Activated T-cell treated with anti-CD3 and anti-CD28 coated beads, Interleukin-2, amount 50 U/mL, for 4 hours (primary cell): ENCODE results near the gene SLC8A1. TPM values are rescaled to one million over a fixed set of nuclear protein-coding genes. Genes with fewer than 3 reads are reported as not detected.

ENCODE experiments used
- ATAC-seq, 2 donors: fragments of 200-7000 bp; cut with Tn5 transposase; one replicate each; pipeline ENCODE4 v1.10.0; 2021
- DNase-seq: peaks from one replicate; pipeline ENCODE4 v3.0.0-alpha.2; 2020
- H3K27me3 Mint-ChIP-seq: one replicate; pipeline ENCODE4 v1.8.0; 2021; ENCODE audit warnings: low read depth, mixed read lengths
- H3K36me3 Mint-ChIP-seq: one replicate; pipeline ENCODE4 v1.8.0; 2022; ENCODE audit warnings: mixed read lengths; ENCODE audit not compliant: insufficient read depth
- H3K4me1 Mint-ChIP-seq: one replicate; pipeline ENCODE4 v1.8.0; 2021; ENCODE audit warnings: low read depth, mixed read lengths
- H3K4me3 Mint-ChIP-seq: one replicate; pipeline ENCODE4 v1.8.0; 2021; ENCODE audit warnings: mild to moderate bottlenecking, moderate library complexity, mixed read lengths
- H3K9me3 Mint-ChIP-seq: one replicate; pipeline ENCODE4 v1.8.0; 2021; ENCODE audit warnings: mixed read lengths
- total RNA-seq, 3 donors: library from RNA; stranded (reverse); gene quantifications; one replicate each; pipeline ENCODE4 v1.2.1, GENCODE V29; 2021

The SLC8A1 gene
- total RNA-seq, 3 donors from 2014 or later: 0.08 to 0.28 (median 0.26) TPM

- no peaks in the 10 kb centered on the region for H3K9me3 Mint-ChIP-seq
- no peak for DNase-seq
- no peak overlapping the region for H3K4me3 Mint-ChIP-seq
- ATAC-seq: no peak
- H3K4me1 Mint-ChIP-seq: no peaks in the 10 kb centered on the region
- H3K36me3 Mint-ChIP-seq: no peaks in the 10 kb centered on the region
- no peaks in the 10 kb centered on the region for H3K27me3 Mint-ChIP-seq
Observed at GRCh38 chr2:40355451-40355850, 96.4 kb downstream of the SLC8A1 start.

GRCh38 chr2:40353231-40353630 lies 98.7 kb downstream of the SLC8A1 start:
- H3K36me3 Mint-ChIP-seq: no peaks in the 10 kb centered on the region
- DNase-seq: no peak
- no peak overlapping the region for H3K4me3 Mint-ChIP-seq
- no peaks in the 10 kb centered on the region for H3K27me3 Mint-ChIP-seq
- H3K9me3 Mint-ChIP-seq: no peaks in the 10 kb centered on the region
- no peak for ATAC-seq
- no peaks in the 10 kb centered on the region for H3K4me1 Mint-ChIP-seq

DNA sequence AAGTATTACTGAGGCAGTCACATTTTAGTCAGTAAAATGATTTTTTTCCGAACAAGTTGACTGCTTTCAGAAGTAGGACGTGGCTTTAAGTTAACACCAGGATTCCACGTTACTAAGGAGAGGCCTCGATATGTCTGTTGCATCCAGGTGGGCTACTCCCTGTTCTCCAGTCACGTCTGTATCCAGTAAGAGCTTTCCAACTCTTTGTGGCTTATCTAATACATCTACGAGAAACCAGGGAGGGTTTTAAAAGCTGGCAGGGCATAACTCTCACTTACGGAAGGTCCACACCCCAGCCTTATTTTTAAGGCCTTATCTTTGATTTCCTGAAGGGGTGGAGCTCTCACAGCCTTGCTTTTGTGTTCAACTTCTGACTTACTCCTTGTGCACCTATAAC lies 99.2 kb downstream of the SLC8A1 start:
- Mint-ChIP-seq H3K9me3 (no peaks in the 10 kb centered on the region), H3K36me3 (no peaks in the 10 kb centered on the region), H3K27me3 (no peaks in the 10 kb centered on the region), H3K4me3 (no peak overlapping the region), H3K4me1 (no peaks in the 10 kb centered on the region)
- DNase-seq (no peak), ATAC-seq (no peak)

DNA sequence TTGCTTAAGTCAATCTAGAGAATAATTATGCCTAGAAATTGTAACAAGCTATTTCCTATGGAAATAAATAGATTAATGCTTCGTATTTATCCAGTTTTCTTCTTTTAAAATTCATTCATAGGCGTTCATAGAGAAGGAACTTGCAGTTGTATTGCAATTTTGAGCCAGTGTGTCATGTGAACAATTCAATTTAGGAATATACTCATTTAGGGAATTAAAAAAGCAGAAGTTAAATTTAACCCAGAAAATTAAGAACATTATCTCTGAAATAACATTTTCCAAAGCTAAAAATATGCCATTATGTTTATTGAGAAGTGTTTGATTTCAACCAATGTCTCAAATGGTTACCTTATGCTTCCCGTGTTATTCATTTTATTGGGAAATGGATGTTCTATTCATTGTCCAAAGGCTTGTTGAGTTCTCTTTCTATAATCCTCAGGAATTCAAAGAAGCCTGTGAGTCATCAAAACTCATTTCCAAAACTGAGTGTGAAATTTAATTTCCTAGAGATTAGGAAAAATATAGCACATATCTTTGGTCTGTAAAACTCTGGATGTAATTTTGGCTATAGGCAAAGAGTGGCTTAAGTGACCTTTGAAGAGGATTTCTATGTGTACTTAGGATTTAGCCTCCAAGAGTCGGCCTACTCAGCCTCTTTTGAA lies 99.7 kb downstream of the SLC8A1 start:
- Mint-ChIP-seq H3K4me1 (no peaks in the 10 kb centered on the region), H3K27me3 (no peaks in the 10 kb centered on the region), H3K4me3 (no peak overlapping the region), H3K9me3 (no peaks in the 10 kb centered on the region), H3K36me3 (no peaks in the 10 kb centered on the region)
- ATAC-seq (no peak), DNase-seq (no peak)

DNA sequence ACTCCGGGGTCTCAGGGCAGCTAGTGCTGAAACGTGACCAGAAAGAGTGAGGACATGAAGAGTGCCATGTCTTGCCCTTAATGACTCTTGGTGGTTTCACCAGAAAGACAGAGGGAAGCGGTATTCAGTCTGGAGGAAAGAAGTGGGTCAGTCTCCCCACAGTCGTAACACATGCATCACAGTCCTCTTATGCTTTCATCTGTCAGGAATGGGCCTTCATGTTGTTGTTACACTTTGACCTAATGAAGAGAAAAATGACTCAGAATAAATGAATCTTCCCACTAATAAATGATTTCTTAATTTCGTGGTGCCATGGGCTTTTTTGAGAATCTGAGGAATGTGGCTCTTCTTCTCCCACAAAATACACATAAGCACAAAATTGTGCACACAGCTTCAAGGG lies 103.2 kb downstream of the SLC8A1 start:
- H3K4me3 Mint-ChIP-seq: no peak overlapping the region
- DNase-seq (no peak), ATAC-seq (no peak)
- no peaks in the 10 kb centered on the region for H3K27me3 Mint-ChIP-seq
- no peaks in the 10 kb centered on the region for H3K4me1 Mint-ChIP-seq
- H3K36me3 Mint-ChIP-seq: no peaks in the 10 kb centered on the region
- H3K9me3 Mint-ChIP-seq: no peaks in the 10 kb centered on the region

- DNase-seq (no peak), ATAC-seq (no peak)
- no peaks in the 10 kb centered on the region for H3K9me3 Mint-ChIP-seq
Observed at GRCh38 chr2:40348038-40348437, 103.9 kb downstream of the SLC8A1 start.

DNA sequence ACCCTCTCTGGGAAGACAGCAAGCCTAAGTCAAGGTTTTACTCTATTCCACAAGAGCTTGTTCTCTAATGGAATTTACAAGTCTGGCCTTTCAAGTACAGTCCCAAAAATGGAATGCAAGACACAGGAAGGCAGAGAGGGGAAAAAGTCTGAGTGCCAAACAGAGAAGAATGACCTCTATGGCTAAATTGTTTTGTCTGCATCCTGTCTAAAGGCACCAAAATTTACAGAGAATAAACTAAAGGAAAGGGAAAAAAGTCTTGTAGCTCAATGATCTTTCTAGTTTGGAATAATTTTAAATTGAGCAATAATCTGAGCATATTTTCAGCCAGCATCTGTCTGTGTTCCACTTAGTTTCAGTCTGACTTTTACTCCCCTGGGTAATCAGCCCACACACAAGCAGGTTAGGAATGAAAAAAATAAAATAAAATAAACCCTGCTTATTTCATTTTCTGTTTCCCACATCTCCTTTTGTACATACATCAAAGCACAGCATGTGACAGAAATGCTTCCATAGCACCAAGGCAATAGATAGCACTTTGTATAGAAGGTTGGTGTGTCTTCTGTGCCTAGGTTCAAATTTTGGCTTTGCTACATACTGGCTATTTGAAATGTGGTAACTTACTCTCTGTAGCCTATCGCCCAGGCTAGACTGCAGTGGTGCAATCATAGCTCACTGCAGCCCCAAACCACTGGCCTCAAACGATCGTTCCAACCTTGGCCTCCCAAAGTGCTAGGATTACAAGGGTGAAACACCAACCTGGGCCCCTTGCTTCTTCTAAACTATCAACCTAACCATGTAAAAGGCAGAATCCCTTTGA lies 105.1 kb downstream of the SLC8A1 start:
- DNase-seq (no peak), ATAC-seq (no peak)
- Mint-ChIP-seq H3K9me3 (no peaks in the 10 kb centered on the region), H3K36me3 (no peaks in the 10 kb centered on the region), H3K4me1 (no peaks in the 10 kb centered on the region), H3K4me3 (no peak overlapping the region), H3K27me3 (no peaks in the 10 kb centered on the region)

More at GRCh38 chr2:40348038-40348437, 103.9 kb downstream of the SLC8A1 start:
- H3K4me1 Mint-ChIP-seq: no peaks in the 10 kb centered on the region
- H3K27me3 Mint-ChIP-seq: no peaks in the 10 kb centered on the region
- no peaks in the 10 kb centered on the region for H3K36me3 Mint-ChIP-seq
- no peak overlapping the region for H3K4me3 Mint-ChIP-seq

GRCh38 chr2:40344364-40344763 lies 107.5 kb downstream of the SLC8A1 start:
- no peak overlapping the region for H3K4me3 Mint-ChIP-seq
- H3K36me3 Mint-ChIP-seq: no peaks in the 10 kb centered on the region
- no peaks in the 10 kb centered on the region for H3K27me3 Mint-ChIP-seq
- no peak for DNase-seq
- no peaks in the 10 kb centered on the region for H3K4me1 Mint-ChIP-seq
- ATAC-seq: no peak
- H3K9me3 Mint-ChIP-seq: no peaks in the 10 kb centered on the region

GRCh38 chr2:40343902-40344301 lies 108.0 kb downstream of the SLC8A1 start:
- Mint-ChIP-seq H3K4me1 (no peaks in the 10 kb centered on the region), H3K4me3 (no peak overlapping the region), H3K27me3 (no peaks in the 10 kb centered on the region), H3K36me3 (no peaks in the 10 kb centered on the region), H3K9me3 (no peaks in the 10 kb centered on the region)
- DNase-seq (no peak), ATAC-seq (no peak)

- Mint-ChIP-seq H3K27me3 (no peaks in the 10 kb centered on the region), H3K4me1 (no peaks in the 10 kb centered on the region), H3K36me3 (no peaks in the 10 kb centered on the region), H3K4me3 (no peak overlapping the region), H3K9me3 (no peaks in the 10 kb centered on the region)
- ATAC-seq (no peak), DNase-seq (no peak)
Observed at GRCh38 chr2:40341198-40341597, 110.7 kb downstream of the SLC8A1 start.

DNA sequence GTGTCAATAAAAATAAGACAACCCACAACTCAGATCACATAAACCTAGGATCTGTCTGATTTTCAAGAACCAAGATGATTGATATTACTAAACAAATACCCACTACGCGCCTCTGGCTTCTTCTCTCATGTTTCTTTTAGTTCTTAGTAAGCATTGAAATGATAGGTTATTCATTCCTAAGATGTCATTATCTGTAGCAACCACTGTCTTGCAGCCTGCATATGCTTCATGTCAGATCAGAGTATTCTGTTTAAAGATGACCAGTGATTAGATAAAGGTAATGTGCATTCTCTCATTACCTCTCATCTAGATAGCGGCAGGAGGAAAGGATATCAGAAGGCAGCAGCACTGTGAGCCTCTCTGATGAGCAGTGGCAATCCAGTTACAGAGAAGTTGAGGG lies 112.9 kb downstream of the SLC8A1 start:
- Mint-ChIP-seq H3K4me3 (no peak overlapping the region), H3K36me3 (no peaks in the 10 kb centered on the region), H3K4me1 (no peaks in the 10 kb centered on the region), H3K9me3 (no peaks in the 10 kb centered on the region), H3K27me3 (no peaks in the 10 kb centered on the region)
- no peak for DNase-seq
- no peak for ATAC-seq

DNA sequence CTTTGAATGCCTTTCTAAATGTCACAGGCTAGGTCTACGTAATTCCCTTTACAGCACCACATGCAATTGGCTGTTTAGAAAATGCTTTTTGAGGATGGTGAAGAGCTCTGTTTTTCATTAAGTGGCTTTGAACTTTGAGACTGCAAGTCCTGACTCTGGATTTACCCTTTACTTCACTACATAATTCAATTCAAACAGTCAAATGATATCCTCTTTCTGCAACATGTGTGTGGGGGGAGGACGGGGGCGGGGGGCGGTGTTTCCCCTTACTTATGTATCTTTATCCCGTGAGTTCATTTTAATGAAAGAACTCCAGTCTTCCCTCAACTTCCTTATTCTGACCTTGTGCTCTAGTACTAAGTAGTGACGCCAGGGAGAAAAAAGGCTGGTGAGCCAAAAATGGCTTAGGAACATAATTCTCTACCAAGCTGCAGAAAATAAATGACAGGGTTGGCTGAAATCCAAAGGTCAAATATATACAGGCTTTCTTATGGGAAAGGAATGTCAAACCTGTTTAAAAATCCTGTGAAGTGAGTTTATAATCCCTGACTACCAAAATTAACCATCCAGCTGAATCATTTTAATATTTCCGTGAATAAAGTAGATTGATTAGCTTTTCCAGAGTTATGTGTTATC lies 119.6 kb downstream of the SLC8A1 start:
- no peaks in the 10 kb centered on the region for H3K4me1 Mint-ChIP-seq
- no peak for ATAC-seq
- no peaks in the 10 kb centered on the region for H3K36me3 Mint-ChIP-seq
- H3K27me3 Mint-ChIP-seq: no peaks in the 10 kb centered on the region
- DNase-seq: no peak
- H3K4me3 Mint-ChIP-seq: no peak overlapping the region
- no peaks in the 10 kb centered on the region for H3K9me3 Mint-ChIP-seq

DNA sequence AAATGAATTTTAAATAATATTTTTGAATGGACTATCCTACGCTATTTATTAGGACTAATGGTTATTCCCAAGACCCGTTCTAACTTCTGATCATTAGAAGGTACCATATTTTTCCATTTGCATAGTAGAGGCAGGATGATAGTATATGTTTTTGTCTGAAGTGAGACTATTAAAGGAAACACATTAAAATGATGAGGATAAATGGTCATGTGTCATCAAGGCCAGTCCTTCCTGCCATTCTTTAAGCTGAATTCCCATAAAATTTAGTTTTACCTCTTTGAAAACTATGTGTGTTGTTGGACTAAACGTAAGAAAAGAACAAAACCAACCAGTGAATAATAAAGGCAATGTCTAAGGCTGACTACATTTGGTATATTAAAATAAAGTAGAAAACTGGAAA lies 121.8 kb downstream of the SLC8A1 start:
- H3K27me3 Mint-ChIP-seq: no peaks in the 10 kb centered on the region
- H3K4me1 Mint-ChIP-seq: no peaks in the 10 kb centered on the region
- H3K36me3 Mint-ChIP-seq: no peaks in the 10 kb centered on the region
- H3K4me3 Mint-ChIP-seq: no peak overlapping the region
- no peaks in the 10 kb centered on the region for H3K9me3 Mint-ChIP-seq
- DNase-seq (no peak), ATAC-seq (no peak)

- Mint-ChIP-seq H3K9me3 (no peaks in the 10 kb centered on the region), H3K36me3 (no peaks in the 10 kb centered on the region), H3K4me3 (no peak overlapping the region), H3K27me3 (no peaks in the 10 kb centered on the region), H3K4me1 (no peaks in the 10 kb centered on the region)
- DNase-seq: no peak
- no peak for ATAC-seq
Observed at GRCh38 chr2:40329739-40330030, 122.2 kb downstream of the SLC8A1 start.

- ATAC-seq: no peak
- Mint-ChIP-seq H3K27me3 (no peaks in the 10 kb centered on the region), H3K4me3 (no peak overlapping the region), H3K9me3 (no peaks in the 10 kb centered on the region), H3K36me3 (no peaks in the 10 kb centered on the region), H3K4me1 (no peaks in the 10 kb centered on the region)
- DNase-seq: no peak
Observed at GRCh38 chr2:40325116-40325515, 126.8 kb downstream of the SLC8A1 start.
